GM10248 (cell line): ENCODE results near the gene OR4D9.

Experiments
- CTCF ChIA-PET: fragments of 300-600 bp; sonication (Branson Sonifier 250); formaldehyde crosslinking; extraction: SDS; loops from one replicate; lab custom pipeline; 2021; ENCODE audit warnings: antibody characterized with exemption; lab: Yijun Ruan, JAX
- POLR2A ChIA-PET: fragments of 350-650 bp; sonication (Branson Sonifier 250); formaldehyde crosslinking; extraction: SDS; loops from one replicate; lab custom pipeline; 2020; ENCODE audit warnings: antibody characterized with exemption; lab: Yijun Ruan, JAX
- DNase-seq: peaks from one replicate; pipeline ENCODE4 v3.0.0; 2012; ENCODE audit errors: extremely low spot score
- TF ChIP-seq, protein P1 (sequence below): IDR thresholded peaks from 2 replicates; pipeline ENCODE4 v1.5.1; 2012; ENCODE audit warnings: mild to moderate bottlenecking, low read depth; ENCODE audit errors: extremely low read depth, missing control alignments, control extremely low read depth

The OR4D9 gene

DNA sequence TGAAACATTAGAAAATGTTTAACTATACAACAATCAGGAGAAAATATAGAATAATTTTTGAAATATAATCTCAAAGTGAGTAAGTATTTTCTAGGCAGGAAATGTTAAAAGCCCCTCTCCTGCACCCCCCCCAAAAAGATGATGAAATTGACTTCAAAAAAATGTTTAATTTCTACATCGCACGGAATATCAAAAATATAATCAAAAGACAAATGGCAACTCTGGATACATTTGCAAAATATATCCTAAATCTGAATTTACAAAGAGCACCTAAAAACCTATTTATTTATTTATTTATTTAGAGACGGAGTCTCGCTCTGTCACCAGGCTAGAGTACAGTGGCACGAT lies 36.9 kb downstream of the OR4D9 start:
- ChIA-PET POLR2A (no interaction called here), CTCF (interaction anchor here (1.5 to 3.5 kb wide), 3 partner anchors 10 to 19 kb away, joined by 4 to 28 read pairs (median 5); no protein-coding TSS in a partner anchor)
- TF ChIP-seq, protein P1, sequence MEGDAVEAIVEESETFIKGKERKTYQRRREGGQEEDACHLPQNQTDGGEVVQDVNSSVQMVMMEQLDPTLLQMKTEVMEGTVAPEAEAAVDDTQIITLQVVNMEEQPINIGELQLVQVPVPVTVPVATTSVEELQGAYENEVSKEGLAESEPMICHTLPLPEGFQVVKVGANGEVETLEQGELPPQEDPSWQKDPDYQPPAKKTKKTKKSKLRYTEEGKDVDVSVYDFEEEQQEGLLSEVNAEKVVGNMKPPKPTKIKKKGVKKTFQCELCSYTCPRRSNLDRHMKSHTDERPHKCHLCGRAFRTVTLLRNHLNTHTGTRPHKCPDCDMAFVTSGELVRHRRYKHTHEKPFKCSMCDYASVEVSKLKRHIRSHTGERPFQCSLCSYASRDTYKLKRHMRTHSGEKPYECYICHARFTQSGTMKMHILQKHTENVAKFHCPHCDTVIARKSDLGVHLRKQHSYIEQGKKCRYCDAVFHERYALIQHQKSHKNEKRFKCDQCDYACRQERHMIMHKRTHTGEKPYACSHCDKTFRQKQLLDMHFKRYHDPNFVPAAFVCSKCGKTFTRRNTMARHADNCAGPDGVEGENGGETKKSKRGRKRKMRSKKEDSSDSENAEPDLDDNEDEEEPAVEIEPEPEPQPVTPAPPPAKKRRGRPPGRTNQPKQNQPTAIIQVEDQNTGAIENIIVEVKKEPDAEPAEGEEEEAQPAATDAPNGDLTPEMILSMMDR, result no peak
- DNase-seq, result no peak

DNA sequence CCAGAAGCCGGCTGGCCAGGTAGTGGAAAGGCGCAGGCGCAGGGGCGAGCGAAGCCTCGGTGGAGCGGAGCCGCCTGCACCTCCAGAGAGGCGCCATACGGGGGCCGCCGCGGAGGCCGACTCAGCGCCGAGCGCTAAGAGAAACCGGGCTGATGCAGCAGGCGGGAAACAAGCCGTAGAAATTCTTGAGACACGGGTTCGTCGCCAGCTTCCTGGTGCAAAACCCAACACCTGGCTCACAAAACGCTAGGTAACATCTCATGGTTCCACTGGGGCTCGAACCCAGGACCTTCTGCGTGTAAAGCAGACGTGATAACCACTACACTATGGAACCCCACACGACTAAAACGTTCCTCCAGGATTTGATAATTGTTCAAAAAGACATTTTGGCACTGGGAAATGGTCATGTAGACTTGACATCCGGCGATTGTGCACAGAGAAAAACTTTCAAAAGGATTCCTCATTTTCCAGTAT lies 39.1 kb downstream of the OR4D9 start:
- peak; percentile 83 for DNase-seq
- POLR2A ChIA-PET, result interaction anchor here (0.5 to 1.8 kb wide), 3 partner anchors 11 to 405 kb away, joined by 3 to 4 read pairs (median 3); no protein-coding TSS in a partner anchor
- TF ChIP-seq, protein P1, result peak; percentile 45
- CTCF ChIA-PET, result interaction anchor here (1.7 to 3.5 kb wide), 2 partner anchors 12 to 122 kb away, joined by 4 to 28 read pairs; no protein-coding TSS in a partner anchor

DNA sequence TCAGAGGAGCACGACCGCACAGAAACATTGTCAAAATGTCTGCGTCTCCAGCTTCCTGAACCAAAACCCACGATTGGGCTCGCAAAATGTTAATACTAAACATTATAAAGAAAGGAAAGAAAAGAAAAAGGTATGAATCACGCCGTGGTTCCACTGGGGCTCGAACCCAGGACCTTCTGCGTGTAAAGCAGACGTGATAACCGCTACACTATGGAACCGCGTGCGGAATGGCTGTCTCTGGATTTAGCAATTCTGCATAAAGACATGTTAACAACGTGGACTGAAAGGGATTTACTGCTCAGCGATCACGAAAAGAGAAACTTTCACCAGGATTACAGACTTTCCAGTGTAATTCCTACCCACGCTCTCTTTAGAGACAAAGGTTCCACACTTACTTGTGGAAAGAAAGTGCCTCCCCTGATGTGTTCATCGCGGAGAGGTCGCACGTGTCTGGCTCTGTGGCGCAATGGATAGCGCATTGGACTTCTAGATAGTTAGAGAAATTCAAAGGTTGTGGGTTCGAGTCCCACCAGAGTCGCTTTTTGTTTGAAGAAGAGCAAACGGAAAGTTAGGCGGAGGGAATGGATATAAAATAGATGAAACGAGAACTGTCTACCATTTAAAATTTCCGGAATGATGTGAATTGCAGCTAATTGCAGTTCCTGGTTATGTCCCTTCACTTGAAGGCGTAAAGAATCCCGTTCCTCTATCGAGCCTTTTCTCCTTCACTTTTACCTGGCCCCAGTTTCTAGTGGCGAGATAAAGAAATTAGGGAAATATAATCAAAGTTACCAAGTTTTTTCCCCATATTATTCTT lies 39.7 kb downstream of the OR4D9 start:
- CTCF ChIA-PET, result interaction anchor here (1.7 to 3.5 kb wide), 2 partner anchors 13 to 121 kb away, joined by 4 to 28 read pairs; no protein-coding TSS in a partner anchor
- POLR2A ChIA-PET, result no interaction called here
- TF ChIP-seq, protein P1, result no peak
- peak; percentile 39 for DNase-seq

DNA sequence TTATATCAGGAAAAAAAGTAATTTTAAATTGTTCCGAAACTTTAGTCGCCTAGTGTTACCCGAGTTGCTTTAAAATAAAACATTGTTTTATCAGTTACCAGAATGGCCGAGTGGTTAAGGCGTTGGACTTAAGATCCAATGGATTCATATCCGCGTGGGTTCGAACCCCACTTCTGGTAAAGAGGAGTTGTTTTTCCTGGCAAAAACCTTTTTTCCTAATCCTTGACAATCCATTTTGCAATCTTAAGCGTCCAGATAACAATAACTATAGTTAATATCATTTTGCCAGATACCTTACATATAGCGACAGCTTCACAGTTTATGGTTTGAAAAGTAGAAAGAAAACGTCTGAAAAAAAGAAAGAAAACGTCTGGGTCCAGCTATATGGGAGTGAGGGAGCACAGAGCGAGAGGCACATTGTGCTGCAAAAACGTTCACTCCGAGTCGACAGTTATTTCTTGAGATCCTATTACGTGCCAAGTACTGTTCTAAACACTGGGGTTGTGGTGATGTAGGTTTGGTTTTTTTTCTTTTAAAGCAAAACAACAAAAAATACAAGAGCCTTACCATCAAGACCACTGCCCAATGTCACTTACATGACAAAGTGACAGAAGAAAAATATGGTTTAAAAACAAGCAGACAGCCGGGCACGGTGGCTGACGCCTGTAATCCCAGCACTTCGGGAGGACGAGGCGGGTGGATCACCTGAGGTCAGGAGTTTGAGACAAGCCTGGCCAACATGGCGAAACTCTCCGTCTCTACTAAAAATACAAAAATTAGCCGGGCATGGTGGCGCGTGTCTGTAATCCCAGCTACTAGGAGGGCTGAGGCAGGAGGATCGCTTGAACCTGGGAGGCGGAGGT lies 40.6 kb downstream of the OR4D9 start:
- TF ChIP-seq, protein P1, result no peak
- POLR2A ChIA-PET, result no interaction called here
- DNase-seq, result no peak
- CTCF ChIA-PET, result interaction anchor here (3.5 kb wide), 1 partner anchor 14 kb away, joined by 28 read pairs; no protein-coding TSS in a partner anchor

DNA sequence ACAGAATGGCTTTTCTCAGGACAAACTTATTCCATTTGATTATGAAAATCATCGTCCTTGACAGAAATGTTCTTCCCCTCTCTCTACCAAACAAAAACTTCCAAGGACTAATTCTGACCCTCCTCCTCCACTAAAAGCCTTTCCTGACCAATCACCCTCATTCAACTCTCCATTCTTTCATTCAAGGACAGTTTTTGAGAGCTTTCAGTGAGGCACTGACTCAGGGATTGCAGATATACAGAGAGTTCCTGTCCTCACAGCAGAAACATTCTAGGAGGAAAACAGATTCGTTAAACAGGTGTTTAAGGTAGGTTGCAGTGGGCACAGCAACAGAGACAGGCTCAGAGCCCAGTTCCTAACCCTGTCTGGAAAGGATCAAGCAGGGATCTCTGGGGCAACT lies 41.5 kb downstream of the OR4D9 start:
- TF ChIP-seq, protein P1, result no peak
- ChIA-PET CTCF (no interaction called here), POLR2A (no interaction called here)
- DNase-seq, result no peak

DNA sequence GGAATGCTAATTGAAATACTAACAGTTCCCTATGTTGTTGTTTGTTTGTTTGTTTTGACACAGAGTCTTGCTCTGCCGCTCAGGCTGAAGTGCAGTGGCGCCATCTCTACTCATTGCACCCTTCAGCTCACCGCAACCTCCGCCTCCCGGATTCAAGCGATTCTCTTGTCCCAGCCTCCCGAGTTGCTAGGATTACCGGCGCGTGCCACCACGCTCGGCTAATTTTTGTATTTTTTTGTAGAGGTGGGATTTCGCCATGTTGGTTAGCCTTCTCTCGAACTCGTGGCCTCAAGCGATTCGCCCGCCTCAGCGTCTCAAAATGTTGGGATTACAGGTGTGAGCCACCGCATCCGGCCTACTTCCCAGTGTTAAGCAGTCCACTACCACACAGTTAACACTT lies 42.0 kb downstream of the OR4D9 start:
- ChIA-PET CTCF (no interaction called here), POLR2A (no interaction called here)
- no peak for DNase-seq
- TF ChIP-seq, protein P1, result no peak
